ENCODE measurements around the gene S100A7. TPM values are rescaled to one million over a fixed set of nuclear protein-coding genes. Genes with fewer than 3 reads are reported as not detected.

Gene S100A7
- total and polyA plus RNA-seq, 8 donors = not detected

DNA sequence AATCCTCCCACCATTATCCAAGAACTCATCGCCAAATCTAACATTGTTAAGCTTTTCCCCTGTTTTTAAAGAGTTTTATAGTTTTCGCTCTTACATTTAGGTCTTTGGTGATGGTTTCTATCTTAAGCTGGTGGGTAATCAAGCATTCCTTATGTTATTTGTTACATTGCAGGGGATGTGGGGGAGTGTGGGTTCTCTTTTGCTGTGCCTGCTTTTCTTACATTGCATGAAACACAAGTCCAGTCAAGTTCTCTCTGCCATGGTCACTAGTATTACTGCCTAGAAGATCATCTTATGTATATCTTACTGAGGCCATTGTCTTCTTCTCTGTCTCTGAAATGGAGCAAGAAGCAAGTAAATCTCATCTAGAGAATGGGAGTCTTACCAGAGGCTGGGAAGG, 27.3 kb upstream of the S100A7 start:
- no peak overlapping the region for H3K27ac ChIP-seq
- H3K4me3 ChIP-seq = no peak overlapping the region
- H3K27me3 ChIP-seq = peaks cover 0 to 14% of the 10 kb centered on the region in 2 donors
- no peak for ATAC-seq
- H3K36me3 ChIP-seq = no peaks in the 10 kb centered on the region
- intact Hi-C loops (cut with DNase I) = no loop called here
- DNase-seq = no peak
- TF ChIP-seq CTCF (IDR thresholded peaks at IDR 0.05) = no peak
- no peaks in the 10 kb centered on the region for H3K9me3 ChIP-seq
- no peaks in the 10 kb centered on the region for H3K4me1 ChIP-seq

DNA sequence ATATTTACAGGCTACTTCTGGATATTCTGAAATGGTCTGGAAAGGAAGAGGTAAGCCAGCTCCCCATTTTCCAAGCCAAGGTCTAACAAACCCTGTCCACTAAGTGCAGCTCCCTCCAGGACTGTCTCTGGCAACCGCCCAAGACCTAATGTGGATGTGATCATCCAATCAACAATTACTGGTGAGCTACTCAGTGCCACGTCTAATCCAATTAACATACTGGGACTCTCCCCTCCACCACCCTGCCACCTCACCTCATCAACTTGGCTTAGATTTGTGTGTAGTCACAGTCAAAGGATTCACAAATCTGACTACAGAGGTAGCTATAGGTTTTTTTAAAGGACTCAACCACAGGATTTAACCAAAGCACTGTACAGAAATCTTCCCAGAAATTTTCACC, 25.4 kb upstream of the S100A7 start:
- Histone ChIP-seq H3K27ac (no peak overlapping the region), H3K36me3 (no peaks in the 10 kb centered on the region), H3K27me3 (peaks cover 0 to 24% of the 10 kb centered on the region in 2 donors), H3K4me1 (no peaks in the 10 kb centered on the region), H3K9me3 (no peaks in the 10 kb centered on the region), H3K4me3 (no peak overlapping the region)
- DNase-seq (no peak), ATAC-seq (no peak)
- TF ChIP-seq CTCF (IDR thresholded peaks at IDR 0.05) = no peak
- intact Hi-C loops (cut with DNase I) = no loop called here

DNA sequence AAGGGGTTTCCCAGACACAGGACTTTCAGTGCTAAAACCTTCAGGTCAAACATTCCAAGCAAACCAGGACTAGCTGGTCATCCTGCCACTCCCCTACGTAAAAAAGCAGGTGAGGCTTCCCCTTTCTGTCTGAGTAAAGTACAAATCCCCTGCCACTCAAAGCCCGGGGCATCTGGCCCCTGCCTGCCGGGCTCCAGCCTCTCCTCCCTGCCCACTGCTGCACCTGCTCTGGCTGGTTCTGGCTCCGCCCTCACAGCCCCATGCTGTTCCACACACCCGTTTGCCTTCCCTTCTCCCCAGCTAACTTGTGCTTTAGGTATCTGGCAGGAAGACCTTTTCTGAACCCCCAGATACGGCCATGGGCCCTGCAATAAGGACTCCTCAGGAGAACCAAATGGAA, 23.3 kb upstream of the S100A7 start:
- H3K27me3 ChIP-seq = peaks cover 0 to 42% of the 10 kb centered on the region in 2 donors
- no peak for TF ChIP-seq CTCF (IDR thresholded peaks at IDR 0.05)
- no peaks in the 10 kb centered on the region for H3K9me3 ChIP-seq
- H3K27ac ChIP-seq = no peak overlapping the region
- no peaks in the 10 kb centered on the region for H3K4me1 ChIP-seq
- H3K36me3 ChIP-seq = no peaks in the 10 kb centered on the region
- ATAC-seq (peak; percentile 30), DNase-seq (no peak)
- intact Hi-C loops (cut with DNase I) = no loop called here
- H3K4me3 ChIP-seq = no peak overlapping the region

- H3K4me1 ChIP-seq = no peaks in the 10 kb centered on the region
- no peak overlapping the region for H3K4me3 ChIP-seq
- DNase-seq = peak in 1 of 4 donors; percentile 36
- no peak for TF ChIP-seq CTCF (IDR thresholded peaks at IDR 0.05)
- H3K27ac ChIP-seq = no peak overlapping the region
- intact Hi-C loops (cut with DNase I) = no loop called here
- H3K27me3 ChIP-seq = peaks cover 0 to 47% of the 10 kb centered on the region in 2 donors
- no peak for ATAC-seq
- H3K9me3 ChIP-seq = no peaks in the 10 kb centered on the region
- H3K36me3 ChIP-seq = no peaks in the 10 kb centered on the region
These were observed 20.7 kb upstream of the S100A7 start for GRCh38 chr1:153481124-153481523.

DNA sequence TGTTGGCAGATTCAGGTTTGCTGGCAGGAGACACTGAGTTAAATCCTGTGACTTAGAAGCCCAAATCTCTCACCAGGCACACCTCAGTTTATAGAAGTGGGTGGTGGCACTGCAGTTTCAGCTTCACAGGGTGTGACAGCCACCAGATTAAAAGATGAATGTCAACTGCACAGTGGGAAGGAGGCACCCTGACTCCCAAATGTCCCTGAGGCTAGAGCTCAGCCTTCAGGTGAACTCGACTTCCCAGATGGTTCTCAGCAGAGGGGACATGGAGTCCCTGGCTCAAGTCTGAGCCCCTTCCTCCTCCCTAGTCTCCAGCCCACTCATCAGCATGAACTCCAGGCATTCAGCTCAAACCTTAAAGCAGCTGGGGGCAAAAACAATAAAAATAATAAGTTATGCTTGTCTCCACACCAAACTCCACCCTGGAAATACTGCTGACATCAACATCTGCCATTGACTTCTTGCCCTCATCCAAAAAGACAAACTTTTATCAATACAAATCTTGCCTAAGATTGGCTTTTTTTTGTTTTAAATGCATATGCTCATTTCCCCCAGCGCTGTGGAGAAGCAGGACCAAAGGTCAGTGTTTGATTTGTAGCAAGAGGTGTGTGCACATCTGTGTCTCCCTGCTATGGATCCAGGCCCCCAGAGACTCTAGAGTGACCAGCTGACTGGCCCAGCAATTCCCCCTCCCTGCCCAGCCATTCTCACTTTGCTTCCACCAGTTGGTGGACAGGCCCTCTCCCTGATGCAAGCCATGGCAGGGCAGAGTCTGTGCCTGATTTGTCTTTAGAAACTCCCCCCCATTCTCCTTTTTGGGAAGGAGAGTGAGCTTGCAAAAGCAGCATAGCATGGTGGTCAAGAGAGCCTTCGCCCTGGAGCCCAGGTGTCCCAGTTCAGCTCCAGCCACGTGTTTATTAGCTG, 18.5 kb upstream of the S100A7 start:
- no peak for ATAC-seq
- DNase-seq = no peak
- Histone ChIP-seq H3K9me3 (no peaks in the 10 kb centered on the region), H3K4me1 (no peaks in the 10 kb centered on the region), H3K4me3 (no peak overlapping the region), H3K27me3 (peaks cover 0 to 45% of the 10 kb centered on the region in 2 donors), H3K36me3 (no peaks in the 10 kb centered on the region), H3K27ac (no peak overlapping the region)
- intact Hi-C loops (cut with DNase I) = no loop called here
- no peak for TF ChIP-seq CTCF (IDR thresholded peaks at IDR 0.05)
